Glutamatergic neuron (in vitro differentiated cells): ENCODE data around the gene RASSF4. TPM values are rescaled to one million over a fixed set of nuclear protein-coding genes. Genes with fewer than 3 reads are reported as not detected.

Experiments used
- DNase-seq: peaks from one replicate; pipeline ENCODE4 v3.0.0; 2022
- H3K27ac Mint-ChIP-seq: one replicate; pipeline ENCODE4 v1.8.0; 2020; ENCODE audit warnings: mild to moderate bottlenecking, mixed read lengths, inconsistent platforms; ENCODE audit not compliant: unreplicated experiment
- H3K27me3 Mint-ChIP-seq: one replicate; pipeline ENCODE4 v1.8.0; 2020; ENCODE audit warnings: mild to moderate bottlenecking, moderate library complexity, mixed read lengths, inconsistent platforms; ENCODE audit not compliant: unreplicated experiment
- H3K36me3 Mint-ChIP-seq: one replicate; pipeline ENCODE4 v1.8.0; 2020; ENCODE audit warnings: mild to moderate bottlenecking, mixed read lengths, inconsistent platforms; ENCODE audit not compliant: unreplicated experiment
- H3K4me1 Mint-ChIP-seq: one replicate; pipeline ENCODE4 v1.8.0; 2020; ENCODE audit warnings: mild to moderate bottlenecking, low read depth, mixed read lengths, inconsistent platforms; ENCODE audit not compliant: unreplicated experiment
- H3K4me3 Mint-ChIP-seq: one replicate; pipeline ENCODE4 v1.8.0; 2020; ENCODE audit warnings: mild to moderate bottlenecking, mixed read lengths, inconsistent platforms; ENCODE audit not compliant: unreplicated experiment
- H3K9me3 Mint-ChIP-seq: one replicate; pipeline ENCODE4 v1.8.0; 2020; ENCODE audit warnings: mild to moderate bottlenecking, moderate library complexity, mixed read lengths, inconsistent platforms; ENCODE audit not compliant: unreplicated experiment
- total RNA-seq: library from RNA; stranded (reverse); fragmentation: NEBNext Ultra II Directional; extraction: Animal tissue kit (Norgen Biotek cat#: 25700); gene quantifications from one replicate; pipeline ENCODE4 v1.2.1, GENCODE V29; 2021; ENCODE audit not compliant: unreplicated experiment
- TF ChIP-seq, protein P1 (sequence below): fragments of 200-600 bp; sonication (generic); IDR thresholded peaks from one replicate; pipeline ENCODE4 v1.5.0; 2021; ENCODE audit not compliant: partially characterized antibody, unreplicated experiment

RASSF4 gene
- total RNA-seq, 1 donor from 2014 or later, result 137 TPM

DNA sequence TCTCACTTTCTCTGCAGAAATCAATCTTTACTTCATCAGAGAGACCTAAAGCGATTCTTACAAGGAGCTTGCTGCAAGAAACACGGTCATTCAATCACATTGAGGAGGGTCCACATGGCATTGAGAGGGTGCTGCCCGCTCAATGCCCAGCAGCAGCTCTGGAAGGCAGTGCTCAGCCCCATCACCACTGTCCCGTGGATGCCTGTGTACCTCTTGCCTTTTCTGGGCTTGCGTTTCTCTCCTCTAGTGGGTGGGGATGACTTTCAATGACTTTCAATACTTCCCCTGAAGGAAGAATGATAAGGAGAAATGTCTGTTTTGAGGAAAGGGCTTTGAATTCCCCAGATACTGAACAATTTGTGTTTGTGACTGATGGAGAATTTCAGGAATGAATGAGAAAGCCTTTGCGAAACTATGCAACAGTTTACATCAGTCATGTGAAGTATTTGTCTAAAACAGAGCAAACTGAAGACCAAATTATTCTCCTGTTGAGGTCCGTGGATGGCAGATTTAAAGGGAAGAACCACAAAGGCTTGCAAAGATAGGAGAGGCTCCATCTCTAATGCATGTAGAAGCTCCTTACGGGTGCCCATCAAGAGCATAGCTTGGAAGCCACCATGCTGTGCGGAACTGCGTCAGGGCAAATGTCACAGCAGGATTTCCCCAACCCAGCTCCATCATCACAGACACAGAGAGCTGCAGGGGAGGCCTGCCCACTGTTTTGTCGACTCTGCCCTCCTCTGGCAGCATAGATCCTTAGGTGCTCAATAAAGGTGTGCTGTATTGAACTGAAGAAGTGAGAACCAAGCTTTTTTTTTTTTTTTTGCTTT, 34.5 kb downstream of the RASSF4 start:
- Mint-ChIP-seq H3K4me3 (no peak overlapping the region), H3K27me3 (peaks cover 6% of the 10 kb centered on the region), H3K27ac (no peak overlapping the region), H3K4me1 (peaks cover 22% of the 10 kb centered on the region), H3K9me3 (peaks cover 2% of the 10 kb centered on the region), H3K36me3 (peaks cover 16% of the 10 kb centered on the region)
- no peak for DNase-seq
- TF ChIP-seq, protein P1, sequence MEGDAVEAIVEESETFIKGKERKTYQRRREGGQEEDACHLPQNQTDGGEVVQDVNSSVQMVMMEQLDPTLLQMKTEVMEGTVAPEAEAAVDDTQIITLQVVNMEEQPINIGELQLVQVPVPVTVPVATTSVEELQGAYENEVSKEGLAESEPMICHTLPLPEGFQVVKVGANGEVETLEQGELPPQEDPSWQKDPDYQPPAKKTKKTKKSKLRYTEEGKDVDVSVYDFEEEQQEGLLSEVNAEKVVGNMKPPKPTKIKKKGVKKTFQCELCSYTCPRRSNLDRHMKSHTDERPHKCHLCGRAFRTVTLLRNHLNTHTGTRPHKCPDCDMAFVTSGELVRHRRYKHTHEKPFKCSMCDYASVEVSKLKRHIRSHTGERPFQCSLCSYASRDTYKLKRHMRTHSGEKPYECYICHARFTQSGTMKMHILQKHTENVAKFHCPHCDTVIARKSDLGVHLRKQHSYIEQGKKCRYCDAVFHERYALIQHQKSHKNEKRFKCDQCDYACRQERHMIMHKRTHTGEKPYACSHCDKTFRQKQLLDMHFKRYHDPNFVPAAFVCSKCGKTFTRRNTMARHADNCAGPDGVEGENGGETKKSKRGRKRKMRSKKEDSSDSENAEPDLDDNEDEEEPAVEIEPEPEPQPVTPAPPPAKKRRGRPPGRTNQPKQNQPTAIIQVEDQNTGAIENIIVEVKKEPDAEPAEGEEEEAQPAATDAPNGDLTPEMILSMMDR, result no peak

DNA sequence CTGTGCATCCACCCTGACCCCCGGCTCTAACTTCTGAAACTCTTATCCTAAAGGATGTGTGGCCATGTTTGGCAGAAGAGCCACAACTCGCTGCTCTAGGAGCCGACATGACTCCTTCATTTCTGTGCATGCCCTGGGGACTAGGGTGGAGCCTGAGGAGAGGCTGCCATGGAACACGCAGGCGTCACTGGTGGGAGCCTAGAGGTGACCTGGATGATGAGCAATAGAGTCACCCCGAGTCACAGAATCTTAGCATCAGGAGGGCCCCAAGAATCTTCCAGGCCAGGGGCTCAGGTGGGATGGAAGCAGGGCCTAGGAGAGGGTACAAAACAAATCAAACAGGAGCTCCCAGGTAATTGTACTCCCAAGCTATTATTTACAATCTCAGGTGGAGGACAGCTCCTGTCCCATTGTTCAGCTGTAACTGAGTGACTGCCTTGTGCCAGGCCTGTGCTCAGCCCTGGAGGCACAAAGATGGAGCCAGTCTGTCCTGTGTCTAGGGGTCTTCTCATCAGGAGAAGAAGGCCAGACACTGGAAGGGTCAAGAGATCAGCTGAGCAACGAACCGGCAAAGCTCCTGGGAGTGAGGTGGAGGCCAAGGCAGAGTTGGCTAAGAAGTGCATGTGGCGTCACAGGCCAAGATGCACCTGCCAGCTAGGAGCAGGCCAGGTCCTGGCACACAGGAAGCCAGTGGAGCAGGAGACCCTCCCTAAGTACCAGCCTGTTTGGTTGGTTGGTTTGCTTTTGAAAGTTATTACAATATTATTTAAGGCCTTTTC, 35.3 kb downstream of the RASSF4 start:
- Mint-ChIP-seq H3K27me3 (peaks cover 9% of the 10 kb centered on the region), H3K27ac (no peak overlapping the region), H3K4me3 (no peak overlapping the region), H3K9me3 (peaks cover 2% of the 10 kb centered on the region), H3K36me3 (peaks cover 13% of the 10 kb centered on the region), H3K4me1 (peaks cover 19% of the 10 kb centered on the region)
- TF ChIP-seq, protein P1, result no peak
- no peak for DNase-seq

DNA sequence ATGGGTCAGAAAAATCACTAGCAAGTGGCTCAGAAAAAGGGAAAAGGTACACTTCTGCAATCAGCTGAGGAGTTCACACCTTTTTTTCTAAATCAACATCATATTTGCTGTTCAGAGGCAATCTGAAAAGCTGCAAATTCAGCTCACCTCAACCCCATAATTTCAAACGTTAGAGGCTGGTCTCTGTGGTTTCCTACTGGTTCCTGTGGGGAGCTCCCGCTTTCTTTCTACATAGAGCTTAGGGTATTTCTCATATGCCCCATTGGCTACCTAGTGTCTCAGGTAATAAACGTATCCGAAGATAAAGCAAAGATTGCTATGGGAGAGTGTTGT, 35.9 kb downstream of the RASSF4 start:
- Mint-ChIP-seq H3K27ac (peak overlapping the region; percentile 44), H3K4me1 (peaks cover 20% of the 10 kb centered on the region), H3K9me3 (peaks cover 7% of the 10 kb centered on the region), H3K36me3 (peaks cover 16% of the 10 kb centered on the region), H3K27me3 (peaks cover 14% of the 10 kb centered on the region), H3K4me3 (no peak overlapping the region)
- TF ChIP-seq, protein P1, result no peak
- DNase-seq, result no peak

DNA sequence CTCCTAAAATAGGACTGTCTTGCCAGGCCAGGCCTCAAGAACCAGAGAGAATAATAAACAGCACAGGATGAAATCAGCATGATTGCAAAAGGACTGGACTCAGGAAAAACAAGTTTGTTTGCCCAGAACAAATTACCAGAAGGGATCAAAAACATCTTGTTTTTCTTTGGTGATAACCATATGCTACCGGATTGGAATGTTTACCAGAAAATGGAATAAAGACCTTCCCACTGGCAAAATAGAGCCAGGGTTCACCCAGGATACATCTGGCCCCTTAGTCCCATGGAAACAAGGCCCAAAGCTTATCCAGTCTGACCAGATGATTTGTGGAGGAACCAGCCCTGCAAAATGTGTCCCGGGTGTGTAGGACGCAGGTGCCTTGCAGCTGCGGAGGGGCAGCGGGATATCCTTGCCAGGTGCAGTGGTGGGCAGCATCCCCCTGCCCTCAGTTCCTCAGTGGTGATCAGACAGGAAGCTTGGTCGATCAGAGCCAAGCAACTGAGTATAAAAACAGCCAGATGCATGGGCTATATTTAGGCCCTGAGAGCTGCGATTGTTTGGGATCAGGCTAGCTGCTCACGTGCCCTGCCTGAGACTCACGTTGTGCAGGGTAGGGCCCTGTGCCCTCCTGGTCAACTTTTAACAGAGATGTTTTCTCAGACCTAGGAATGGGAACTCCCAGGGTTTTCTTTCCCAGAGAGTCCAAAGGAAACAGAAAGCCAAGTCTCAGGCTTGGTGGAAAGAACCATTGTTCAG, 36.5 kb downstream of the RASSF4 start:
- H3K27me3 Mint-ChIP-seq, result peaks cover 15% of the 10 kb centered on the region
- peaks cover 20% of the 10 kb centered on the region for H3K4me1 Mint-ChIP-seq
- peaks cover 16% of the 10 kb centered on the region for H3K36me3 Mint-ChIP-seq
- DNase-seq, result no peak
- peaks cover 8% of the 10 kb centered on the region for H3K9me3 Mint-ChIP-seq
- peak overlapping the region; percentile 44 for H3K27ac Mint-ChIP-seq
- TF ChIP-seq, protein P1, result no peak
- H3K4me3 Mint-ChIP-seq, result no peak overlapping the region
